GM23338 (cell line): ENCODE measurements around the gene ADAMTS13.

Experiments
- CTCF ChIP-seq, 2 experiments: fragments of 200-600 bp in 1 of 2; sonication (generic) in 1 of 2; conservative IDR thresholded peaks; 2 replicates each; pipeline versions ENCODE4 v1.5.1 to v1.6.1; 2016 to 2017; ENCODE audit warnings: antibody characterized with exemption in 2 of 2, low read depth in 2 of 2, mild to moderate bottlenecking in 2 of 2, moderate library complexity in 1 of 2
- EZH2 ChIP-seq: fragments of 200-600 bp; sonication (generic); IDR thresholded peaks from one replicate; pipeline ENCODE4 v1.8.0; 2017; ENCODE audit warnings: antibody characterized with exemption, mild to moderate bottlenecking, low read depth; ENCODE audit not compliant: unreplicated experiment
- JUNB ChIP-seq: IDR thresholded peaks from one replicate; pipeline ENCODE4 v1.6.1; 2016; ENCODE audit warnings: antibody characterized with exemption; ENCODE audit not compliant: unreplicated experiment
- NANOG ChIP-seq: IDR thresholded peaks from 2 replicates; pipeline ENCODE4 v1.6.1; 2016; ENCODE audit warnings: antibody characterized with exemption, borderline replicate concordance
- POLR2AphosphoS5 ChIP-seq: IDR thresholded peaks from 2 replicates; pipeline ENCODE4 v1.6.1; 2016; ENCODE audit warnings: antibody characterized with exemption, low read depth

- TF ChIP-seq EZH2 = no peak
- TF ChIP-seq CTCF (conservative IDR thresholded peaks at IDR 0.05; ENCODE audit: low read depth in 2 of 2) = no peak
- TF ChIP-seq POLR2AphosphoS5 = no peak
- TF ChIP-seq NANOG = no peak
- no peak for TF ChIP-seq JUNB
Measured at GRCh38 chr9:133487331-133487725, 65.2 kb downstream of the ADAMTS13 start.
